ENCODE data around the gene KATNAL1. TPM values are rescaled to one million over a fixed set of nuclear protein-coding genes. Genes with fewer than 3 reads are reported as not detected.
A peak's percentile ranks its signal among the peaks of the same experiment; 100 is the strongest.

The KATNAL1 gene
- total and polyA plus RNA-seq, 10 of the 15 experiments (the other 5 are each of a cell fraction or from before 2014, with no cell fraction given): 6.5 to 18.7 (median 11.7) TPM

DNA sequence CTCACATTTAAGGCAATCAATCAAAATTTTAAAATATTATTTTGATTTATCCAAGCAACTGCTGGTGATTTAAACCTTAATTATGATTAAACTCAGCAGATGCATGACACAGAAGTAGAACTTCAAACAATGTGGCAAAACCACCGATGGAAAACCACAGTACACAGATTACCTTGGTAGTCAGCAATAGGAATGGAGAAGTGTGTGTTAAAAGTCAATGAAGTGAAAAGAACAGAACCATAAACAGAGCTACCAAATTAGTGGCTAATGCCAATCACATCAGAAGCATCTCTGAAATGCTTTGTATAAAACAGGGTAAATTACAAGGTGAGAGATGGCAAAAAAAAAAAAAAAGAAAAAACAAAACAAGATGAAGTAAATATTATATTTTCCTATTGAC lies 31.2 kb downstream of the KATNAL1 start:
- H3K27ac ChIP-seq (ENCODE audit: control insufficient read depth, insufficient read depth): no peak overlapping the region
- BruUV-seq (replicated peaks): no TSS peak
- H3K4me2 ChIP-seq (ENCODE audit: control insufficient read depth, insufficient read depth): no peak overlapping the region
- peak; percentile 92 for ATAC-seq
- no peaks in the 10 kb centered on the region for H3K27me3 ChIP-seq (replicated peaks in 1 of 2; ENCODE audit: control insufficient read depth in 2 of 2, insufficient read depth in 2 of 2, low read length in 1 of 2)
- 4% methylated on average over 1 of the region's 1 CpG for WGBS (ENCODE audit: insufficient coverage, insufficient replicate concordance, low lambda C conversion rate, missing lambda C conversion rate)
- no peak overlapping the region for H3K4me3 ChIP-seq
- H3K4me1 ChIP-seq (ENCODE audit: control insufficient read depth, insufficient read depth, low read length): no peaks in the 10 kb centered on the region
- no peaks in the 10 kb centered on the region for H4K20me1 ChIP-seq (ENCODE audit: control insufficient read depth, insufficient read depth)
- H3K9me3 ChIP-seq (replicated peaks; ENCODE audit: control insufficient read depth, insufficient read depth, low read length): no peaks in the 10 kb centered on the region
- CTCF ChIA-PET: interaction anchor here (0.6 to 1.7 kb wide), 6 partner anchors 22 to 144 kb away, joined by 3 to 8 read pairs (median 4); no protein-coding TSS in a partner anchor
- POLR2A ChIA-PET: interaction anchor here (1.7 kb wide), 1 partner anchor 35 kb away, joined by 4 read pairs; no protein-coding TSS in a partner anchor
- RAD21 ChIA-PET (ENCODE audit: unreplicated experiment): interaction anchor here (0.6 to 0.9 kb wide), 2 partner anchors 27 to 80 kb away, joined by 3 to 4 read pairs; no protein-coding TSS in a partner anchor
- H3K36me3 ChIP-seq (ENCODE audit: control insufficient read depth in 2 of 2, insufficient read depth in 2 of 2, low read length in 1 of 2): no peaks in the 10 kb centered on the region; a peak in 2 of 4 replicates
- no peak overlapping the region for H2AFZ ChIP-seq (ENCODE audit: control insufficient read depth, low read depth, low read length)
- peak; percentile 80 for FAIRE-seq
- in situ Hi-C loops (cut with MboI): no loop called here
- H3K9ac ChIP-seq (ENCODE audit: control insufficient read depth, insufficient read depth, low read length): no peak overlapping the region
- H3K79me2 ChIP-seq (ENCODE audit: control insufficient read depth, insufficient read depth, low read length): no peaks in the 10 kb centered on the region
- SMC1A ChIA-PET (ENCODE audit: uncharacterized antibody, unreplicated experiment): interaction anchor here (0.6 to 1.8 kb wide), 15 partner anchors 9 to 292 kb away, joined by 3 to 5 read pairs (median 3); no protein-coding TSS in a partner anchor
- peak; percentile 33 for DNase-seq (ENCODE audit: low read depth, low spot score)
- intact Hi-C loops (cut with micrococcal nuclease; ENCODE audit: unreplicated experiment): no loop called here
- TF ChIP-seq, protein P1, sequence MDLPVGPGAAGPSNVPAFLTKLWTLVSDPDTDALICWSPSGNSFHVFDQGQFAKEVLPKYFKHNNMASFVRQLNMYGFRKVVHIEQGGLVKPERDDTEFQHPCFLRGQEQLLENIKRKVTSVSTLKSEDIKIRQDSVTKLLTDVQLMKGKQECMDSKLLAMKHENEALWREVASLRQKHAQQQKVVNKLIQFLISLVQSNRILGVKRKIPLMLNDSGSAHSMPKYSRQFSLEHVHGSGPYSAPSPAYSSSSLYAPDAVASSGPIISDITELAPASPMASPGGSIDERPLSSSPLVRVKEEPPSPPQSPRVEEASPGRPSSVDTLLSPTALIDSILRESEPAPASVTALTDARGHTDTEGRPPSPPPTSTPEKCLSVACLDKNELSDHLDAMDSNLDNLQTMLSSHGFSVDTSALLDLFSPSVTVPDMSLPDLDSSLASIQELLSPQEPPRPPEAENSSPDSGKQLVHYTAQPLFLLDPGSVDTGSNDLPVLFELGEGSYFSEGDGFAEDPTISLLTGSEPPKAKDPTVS (IDR thresholded peaks at IDR 0.05; ENCODE audit: low read depth, low read length): no peak
- no peak for TF ChIP-seq ZNF274 (IDR thresholded peaks at IDR 0.05; ENCODE audit: insufficient read depth, insufficient read length)
- no peak for TF ChIP-seq HDAC6 (IDR thresholded peaks at IDR 0.05; ENCODE audit: unreplicated experiment)
- no peak for TF ChIP-seq STAT1 (conservative IDR thresholded peaks at IDR 0.05)
- TF ChIP-seq, protein P2, sequence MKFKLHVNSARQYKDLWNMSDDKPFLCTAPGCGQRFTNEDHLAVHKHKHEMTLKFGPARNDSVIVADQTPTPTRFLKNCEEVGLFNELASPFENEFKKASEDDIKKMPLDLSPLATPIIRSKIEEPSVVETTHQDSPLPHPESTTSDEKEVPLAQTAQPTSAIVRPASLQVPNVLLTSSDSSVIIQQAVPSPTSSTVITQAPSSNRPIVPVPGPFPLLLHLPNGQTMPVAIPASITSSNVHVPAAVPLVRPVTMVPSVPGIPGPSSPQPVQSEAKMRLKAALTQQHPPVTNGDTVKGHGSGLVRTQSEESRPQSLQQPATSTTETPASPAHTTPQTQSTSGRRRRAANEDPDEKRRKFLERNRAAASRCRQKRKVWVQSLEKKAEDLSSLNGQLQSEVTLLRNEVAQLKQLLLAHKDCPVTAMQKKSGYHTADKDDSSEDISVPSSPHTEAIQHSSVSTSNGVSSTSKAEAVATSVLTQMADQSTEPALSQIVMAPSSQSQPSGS (IDR thresholded peaks at IDR 0.05; ENCODE audit: low read length): no peak
- no peak for TF ChIP-seq SMARCA5 (IDR thresholded peaks at IDR 0.05)
- no peak for TF ChIP-seq HCFC1 (IDR thresholded peaks at IDR 0.05; ENCODE audit: low read length)
- TF ChIP-seq MYC (IDR thresholded peaks at IDR 0.05; ENCODE audit: insufficient read depth, insufficient read length, insufficient replicate concordance, low read length, severe bottlenecking): no peak
- no peak for TF ChIP-seq NR2C2 (IDR thresholded peaks at IDR 0.05; ENCODE audit: borderline replicate concordance, control insufficient read depth, insufficient read length, low read depth)
- no peak for TF ChIP-seq MEF2A (IDR thresholded peaks at IDR 0.05; ENCODE audit: insufficient read depth, low read depth, low read length)
- TF ChIP-seq CREM (IDR thresholded peaks at IDR 0.05; ENCODE audit: low read depth): no peak
- TF ChIP-seq NFYB (IDR thresholded peaks at IDR 0.05; ENCODE audit: insufficient read depth, low read depth, low read length): no peak
- no peak for TF ChIP-seq PRDM15 (CRISPR knock-in tag; IDR thresholded peaks at IDR 0.05)
- TF ChIP-seq SMAD1 (IDR thresholded peaks at IDR 0.05; ENCODE audit: low read depth, partially characterized antibody): no peak
- TF ChIP-seq YY1 (IDR thresholded peaks at IDR 0.05; ENCODE audit: low read depth, low read length): no peak
- 0 out of 2 replicates have a peak, but pooled peaks have one; percentile 18 for TF ChIP-seq JUNB (IDR thresholded peaks at IDR 0.05)
- TF ChIP-seq EP300 (IDR thresholded peaks at IDR 0.05; ENCODE audit: borderline replicate concordance in 1 of 2, control insufficient read depth in 1 of 2, low read depth in 2 of 2, low read length in 2 of 2): 0 out of 4 replicates have a peak, but pooled peaks of 1 of the 2 experiments have one; percentile 15
- TF ChIP-seq POLR2A (IDR thresholded peaks at IDR 0.05; ENCODE audit: low read depth, low read length): no peak
- TF ChIP-seq TBL1XR1 (IDR thresholded peaks at IDR 0.05; ENCODE audit: low read depth, low read length): no peak
- TF ChIP-seq NFXL1 (IDR thresholded peaks at IDR 0.05; ENCODE audit: borderline replicate concordance): no peak
